NCI-H2196 treated with DMSO at 0.1 percent for 48 hours (cell line): Measurements from ENCODE around the gene ATOH8.

ENCODE experiments used
- DNase-seq: peaks from one replicate; lab custom pipeline; 2025; ENCODE audit not compliant: unreplicated experiment; lab: John Stamatoyannopoulos, UW

ATOH8 gene

GRCh38 chr2:85785027-85785822 lies 31.4 kb downstream of the ATOH8 start:
- DNase-seq = no peak

GRCh38 chr2:85785871-85786270 lies 32.1 kb downstream of the ATOH8 start:
- DNase-seq = no peak

GRCh38 chr2:85786444-85786843 lies 32.7 kb downstream of the ATOH8 start:
- no peak for DNase-seq

- DNase-seq = no peak
Measured at GRCh38 chr2:85786865-85787264, 33.1 kb downstream of the ATOH8 start.

- no peak for DNase-seq
Measured at GRCh38 chr2:85787282-85787980, 33.6 kb downstream of the ATOH8 start.

- no peak for DNase-seq
Measured at GRCh38 chr2:85787981-85788340, 34.2 kb downstream of the ATOH8 start.

- DNase-seq = no peak
Measured at GRCh38 chr2:85788603-85789002, 34.8 kb downstream of the ATOH8 start.

GRCh38 chr2:85789271-85789670 lies 35.5 kb downstream of the ATOH8 start:
- no peak for DNase-seq

- DNase-seq = no peak
Measured at GRCh38 chr2:85790032-85790431, 36.2 kb downstream of the ATOH8 start.

- no peak for DNase-seq
Measured at GRCh38 chr2:85790499-85791188, 36.9 kb downstream of the ATOH8 start.

GRCh38 chr2:85791704-85792565 lies 38.1 kb downstream of the ATOH8 start:
- DNase-seq = no peak

- no peak for DNase-seq
Measured at GRCh38 chr2:85792783-85793441, 39.1 kb downstream of the ATOH8 start.

- DNase-seq = no peak
Measured at GRCh38 chr2:85793584-85793983, 39.8 kb downstream of the ATOH8 start.

- DNase-seq = no peak
Measured at GRCh38 chr2:85794038-85794441, 40.2 kb downstream of the ATOH8 start.

- DNase-seq = no peak
Measured at GRCh38 chr2:85794491-85795121, 40.8 kb downstream of the ATOH8 start.

- DNase-seq = no peak
Measured at GRCh38 chr2:85795331-85796045, 41.7 kb downstream of the ATOH8 start.

- no peak for DNase-seq
Measured at GRCh38 chr2:85796046-85796340, 42.2 kb downstream of the ATOH8 start.

- no peak for DNase-seq
Measured at GRCh38 chr2:85796341-85797262, 42.8 kb downstream of the ATOH8 start.

- DNase-seq = no peak
Measured at GRCh38 chr2:85797263-85797660, 43.5 kb downstream of the ATOH8 start.
